GM19328 (cell line): Measurements from ENCODE around the gene SIL1.
"Not testable (repeated sequence)": the region's sequence is repeated elsewhere in the genome, so short reads cannot be mapped to it uniquely, and the experiment has no call there.

ENCODE experiments used
- ATAC-seq: cut with Tn5 transposase; IDR thresholded peaks from one replicate; pipeline ENCODE4 v1.9.1; 2021; ENCODE audit warnings: mild to moderate bottlenecking, moderate library complexity; ENCODE audit not compliant: unreplicated experiment

The SIL1 gene

GRCh38 chr5:139197710-139198669, at the start of gene SIL1:
SIL1 (minus strand) TSS chr5:139198368; CDS start chr5:139127843, 70,525 bp downstream.
- peak; percentile 94 for ATAC-seq

- no peak for ATAC-seq
These were observed 48.2 kb upstream of the SIL1 start for GRCh38 chr5:139246394-139246793.

DNA sequence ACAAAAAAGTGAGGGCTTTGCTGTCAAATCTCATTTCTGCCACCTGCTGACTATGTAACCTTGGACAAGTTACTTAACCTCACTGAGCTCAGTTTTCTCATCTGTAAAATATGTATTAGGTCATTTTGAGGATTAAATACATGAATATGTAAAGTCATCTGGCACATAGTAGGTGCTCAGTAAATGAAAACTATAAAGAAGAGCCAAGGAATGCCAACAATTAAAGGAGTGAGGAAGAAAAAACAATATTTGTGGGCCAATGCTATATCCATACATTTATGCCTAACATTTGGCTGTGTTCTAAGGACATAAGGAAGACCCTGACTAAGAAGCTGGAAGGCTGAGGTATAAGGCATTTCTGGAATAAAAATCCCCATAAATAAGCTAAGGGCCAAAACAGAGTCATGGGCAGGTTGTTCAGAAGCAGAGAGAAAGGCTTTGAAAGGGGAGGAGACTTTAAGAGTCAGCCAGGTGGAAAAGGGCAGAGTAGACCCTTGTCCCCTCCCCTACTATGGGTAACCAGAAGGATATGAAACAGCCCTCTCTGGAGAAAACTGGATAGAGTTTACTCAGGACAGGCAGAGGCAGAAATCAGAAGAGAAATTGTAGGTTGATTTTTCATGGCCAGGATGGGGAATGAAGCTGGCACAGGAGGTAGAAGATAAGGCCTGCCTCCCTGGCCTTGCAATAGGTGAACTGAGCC, 47.6 kb upstream of the SIL1 start:
- no peak for ATAC-seq

DNA sequence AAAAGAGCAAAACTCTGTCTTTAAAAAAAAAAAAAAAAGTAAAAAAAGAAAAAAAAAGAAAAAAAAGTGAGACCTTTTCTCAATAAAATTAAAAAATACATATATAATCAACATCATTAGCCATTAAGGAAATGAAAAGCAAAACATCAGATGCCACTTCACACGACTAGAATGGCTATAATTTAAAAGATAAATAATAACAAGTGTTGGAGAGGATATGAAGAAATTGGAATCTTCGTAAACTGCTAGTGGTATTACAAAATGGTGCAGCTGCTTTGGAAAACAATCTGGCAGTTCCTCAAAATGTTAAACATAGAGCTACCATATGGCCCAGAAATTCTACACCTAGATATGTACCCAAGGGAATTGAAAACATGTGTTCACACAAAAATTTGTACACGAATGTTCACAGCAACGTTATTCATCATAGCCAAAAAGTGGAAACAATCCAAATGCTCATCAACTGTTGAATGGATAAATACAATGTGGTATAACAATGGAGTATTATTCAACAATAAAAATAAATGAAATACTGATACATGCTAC, 45.3 kb upstream of the SIL1 start:
- no peak for ATAC-seq

- ATAC-seq = no peak
These were observed 43.0 kb upstream of the SIL1 start for GRCh38 chr5:139241139-139241538.

DNA sequence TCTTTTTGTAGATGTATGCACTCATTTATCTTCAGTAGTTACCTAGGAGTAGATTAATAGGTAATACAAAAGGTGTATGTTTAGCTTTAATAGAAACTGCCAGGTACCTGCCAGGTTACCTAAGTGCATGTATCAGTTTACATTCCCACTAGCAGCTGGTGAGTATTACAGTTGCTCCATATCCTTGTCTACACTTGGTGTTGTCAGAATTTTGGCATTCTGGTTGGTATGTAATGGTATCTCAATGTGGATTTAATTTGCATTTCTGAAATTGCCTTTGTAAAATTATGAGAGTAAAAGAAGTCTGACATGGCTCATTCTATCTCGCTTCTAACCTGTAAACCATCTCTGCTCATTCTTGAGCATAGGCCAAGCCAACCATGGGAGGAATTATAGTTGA, 38.3 kb upstream of the SIL1 start:
- no peak for ATAC-seq

- no peak for ATAC-seq
These were observed 34.1 kb upstream of the SIL1 start for GRCh38 chr5:139232147-139232724.

DNA sequence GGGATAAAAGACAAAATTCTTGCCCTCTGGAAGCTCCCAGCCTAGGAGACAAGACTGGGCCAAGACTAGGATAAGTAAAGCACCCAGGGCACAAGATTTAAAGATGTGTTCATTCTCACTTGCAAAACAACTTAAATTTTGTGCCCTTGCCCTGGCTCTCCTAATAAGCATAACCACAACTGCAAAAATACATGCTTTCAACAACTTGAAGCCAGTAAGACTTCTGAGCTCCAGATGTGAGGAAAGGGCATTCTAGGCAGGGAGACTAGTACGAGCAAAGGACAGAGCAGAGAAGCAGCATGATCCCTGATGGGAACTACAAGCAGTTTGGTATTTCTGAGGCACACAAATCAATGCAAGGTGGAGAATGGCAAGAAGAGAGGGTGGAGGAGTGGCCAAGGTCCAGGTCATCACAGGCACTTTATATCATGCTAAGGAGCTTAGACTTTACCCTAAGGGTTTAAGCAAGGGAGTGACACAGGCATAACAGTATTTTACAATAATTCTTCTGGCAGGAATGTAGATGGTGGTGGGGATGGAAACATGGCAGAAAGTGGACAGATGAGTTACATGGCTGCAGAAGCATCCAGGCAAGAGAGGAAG, 30.1 kb upstream of the SIL1 start:
- ATAC-seq = no peak

DNA sequence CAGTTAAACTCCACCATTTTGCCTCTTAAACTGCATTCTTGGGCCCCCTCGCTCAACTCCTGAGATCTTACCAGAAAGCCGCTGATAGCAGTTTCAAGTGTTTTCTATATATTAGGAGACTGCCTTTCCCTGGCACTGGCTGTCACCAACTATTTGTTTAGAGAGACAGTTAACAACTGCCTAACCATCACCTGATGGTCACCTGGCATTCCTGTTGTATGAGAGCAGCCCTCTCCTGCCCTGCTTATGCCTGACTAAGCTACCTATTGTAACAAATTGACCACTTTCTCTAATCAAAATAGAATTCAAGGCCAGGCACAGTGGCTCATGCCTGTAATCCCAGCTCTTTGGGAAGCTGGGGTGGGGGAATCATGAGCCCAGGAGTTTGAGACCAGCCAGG, 28.0 kb upstream of the SIL1 start:
- ATAC-seq = no peak

DNA sequence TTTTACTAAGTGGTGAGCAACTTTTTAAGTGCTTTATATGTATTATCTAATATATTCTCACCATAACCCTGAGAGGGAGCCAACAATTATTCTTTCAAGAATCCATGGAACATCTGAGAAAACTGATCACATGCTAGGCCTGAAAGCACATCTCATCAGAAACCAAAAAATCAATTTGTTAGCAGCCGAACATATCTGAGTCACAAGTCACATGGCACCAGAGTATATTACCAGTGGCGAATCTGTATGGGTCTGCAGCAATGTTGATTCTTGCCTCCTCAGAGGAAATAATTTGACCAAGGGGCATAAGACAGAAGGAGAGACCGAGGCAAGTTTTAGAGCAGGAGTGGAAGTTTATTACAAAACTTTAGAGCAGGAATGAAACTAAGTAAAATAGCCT, 25.3 kb upstream of the SIL1 start:
- no peak for ATAC-seq

DNA sequence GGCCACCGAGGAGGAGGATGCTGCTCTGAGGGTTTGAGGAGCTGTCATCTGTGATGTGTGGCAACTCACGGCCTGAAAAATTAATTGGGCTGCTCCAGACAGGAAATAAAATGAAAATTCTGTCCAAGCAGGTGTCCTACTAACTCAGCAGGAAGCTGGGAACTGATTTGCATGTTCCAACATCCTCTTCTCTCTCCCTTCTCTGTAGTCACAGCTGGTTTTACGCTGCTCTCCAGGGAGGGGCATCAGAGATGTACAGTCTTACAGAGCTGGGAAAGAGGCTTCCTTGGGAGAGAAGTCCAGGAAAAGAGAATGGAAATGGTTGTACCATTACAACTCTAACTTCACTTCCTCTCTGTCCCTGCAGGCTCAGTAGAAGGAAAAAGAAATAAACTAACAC, 24.2 kb upstream of the SIL1 start:
- no peak for ATAC-seq

DNA sequence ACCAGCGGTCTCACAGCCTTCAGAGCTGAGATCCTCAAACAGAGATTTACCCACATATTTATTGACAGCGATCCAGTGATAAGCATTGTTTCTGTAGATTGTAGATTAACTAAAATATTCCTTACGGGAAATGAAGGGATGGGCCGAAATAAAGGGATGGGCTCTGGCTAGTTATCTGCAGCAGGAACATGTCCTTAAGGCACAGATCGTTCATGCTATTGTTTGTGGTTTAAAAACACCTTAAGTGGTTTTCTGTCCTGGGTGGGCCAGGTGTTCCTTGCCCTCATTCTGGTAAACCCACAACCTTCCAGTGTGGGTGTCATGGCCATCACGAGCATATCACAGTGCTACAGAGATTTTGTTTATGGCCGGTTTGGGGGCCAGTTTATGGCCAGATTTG, 19.9 kb upstream of the SIL1 start:
- ATAC-seq = not testable (repeated sequence)

DNA sequence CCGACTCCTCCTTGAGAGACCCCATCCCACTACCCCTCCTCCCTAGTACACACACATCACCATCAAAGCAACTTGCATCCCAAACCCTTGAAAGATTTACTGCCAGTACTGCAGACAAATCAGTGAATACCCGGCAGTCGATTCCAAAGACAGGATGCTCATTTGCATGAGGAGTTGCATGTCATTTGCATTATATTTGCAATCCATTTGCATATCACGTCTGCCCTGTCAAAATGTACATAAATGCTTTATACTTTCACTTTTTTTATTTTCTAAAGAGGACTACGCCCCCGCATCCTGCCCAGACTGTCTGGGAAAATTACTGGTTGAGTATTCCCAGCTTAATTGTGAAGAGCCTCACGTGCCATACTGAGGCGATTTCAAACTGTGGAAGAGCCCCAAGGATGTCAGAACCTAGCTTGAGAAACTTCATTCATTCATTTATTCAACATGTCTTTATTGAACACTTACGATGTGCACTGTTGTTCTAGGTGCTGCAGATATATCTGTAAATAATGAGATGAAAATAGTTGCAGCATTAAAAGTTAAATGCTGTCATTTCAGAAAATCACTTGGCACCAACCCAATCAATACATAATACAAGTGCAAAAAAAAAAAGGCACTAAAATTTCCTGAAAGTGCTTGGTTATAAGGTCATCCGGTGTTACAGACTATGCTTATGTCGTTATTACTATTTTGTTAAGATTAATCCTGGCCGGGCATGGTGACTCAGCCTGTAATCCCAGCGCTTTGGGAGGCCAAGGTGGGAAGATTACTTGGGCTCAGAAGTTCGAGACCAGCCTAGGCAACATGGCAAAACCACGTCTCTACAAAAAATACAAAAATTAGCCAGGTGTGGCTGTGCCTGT, 17.2 kb upstream of the SIL1 start:
- ATAC-seq = no peak

DNA sequence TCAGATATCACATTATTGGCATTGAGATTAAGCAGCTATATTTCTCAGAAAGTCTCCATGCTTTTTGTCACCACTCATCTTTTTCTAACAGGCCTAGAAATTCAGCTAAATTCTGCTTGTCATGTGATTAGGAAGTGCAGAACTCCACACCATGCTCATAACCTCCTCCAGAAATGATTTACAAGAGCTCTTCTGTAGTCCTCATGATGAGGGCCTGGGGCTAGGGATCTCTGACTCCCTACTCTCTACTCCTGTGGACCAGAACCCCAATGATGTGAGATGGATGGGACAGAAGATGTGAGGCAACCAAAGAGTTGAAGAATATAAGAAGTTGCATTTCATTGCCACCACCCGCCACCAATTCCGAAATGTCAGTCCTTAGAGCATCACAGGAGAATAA, 16.5 kb upstream of the SIL1 start:
- no peak for ATAC-seq

- ATAC-seq = no peak
These were observed 14.7 kb upstream of the SIL1 start for GRCh38 chr5:139212906-139213305.

DNA sequence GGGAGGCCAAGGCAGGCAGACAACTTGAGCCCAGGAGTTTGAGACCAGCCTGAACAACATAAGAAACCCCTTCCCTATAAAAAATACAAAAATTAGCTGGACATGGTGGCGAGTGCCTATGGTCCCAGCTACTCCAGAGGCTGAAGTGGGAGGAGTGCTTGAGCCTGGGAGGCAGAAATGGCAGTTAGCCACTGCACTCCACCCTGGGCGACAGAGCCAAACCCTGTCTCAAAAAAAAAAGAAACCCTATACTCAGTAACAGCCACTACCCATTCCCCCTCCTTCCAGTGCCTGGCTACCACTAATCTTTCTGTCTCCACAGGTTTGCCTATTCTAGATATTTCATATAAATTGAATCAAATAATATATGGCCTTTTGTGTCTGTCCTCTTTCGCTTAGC, 14.3 kb upstream of the SIL1 start:
- ATAC-seq = no peak

DNA sequence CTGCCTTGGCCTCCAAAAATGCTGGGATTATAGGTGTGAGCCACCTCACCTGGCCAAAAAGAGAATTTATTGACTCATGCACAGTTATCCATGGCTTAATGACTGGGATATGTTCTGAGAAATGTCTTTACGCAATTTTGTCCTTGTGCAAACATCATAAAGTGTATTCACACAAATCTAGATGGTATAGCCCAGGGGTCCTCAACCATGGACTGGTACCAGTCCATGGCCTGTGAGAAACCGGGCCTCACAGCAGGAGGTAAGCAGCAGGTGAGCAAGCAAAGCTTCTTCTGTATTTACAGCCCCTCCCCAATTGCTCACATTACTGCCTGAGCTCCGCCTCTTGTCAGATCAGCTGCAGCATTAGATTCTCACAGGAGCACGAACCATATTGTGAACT, 12.4 kb upstream of the SIL1 start:
- no peak for ATAC-seq

- no peak for ATAC-seq
These were observed 9.3 kb upstream of the SIL1 start for GRCh38 chr5:139207297-139208000.

DNA sequence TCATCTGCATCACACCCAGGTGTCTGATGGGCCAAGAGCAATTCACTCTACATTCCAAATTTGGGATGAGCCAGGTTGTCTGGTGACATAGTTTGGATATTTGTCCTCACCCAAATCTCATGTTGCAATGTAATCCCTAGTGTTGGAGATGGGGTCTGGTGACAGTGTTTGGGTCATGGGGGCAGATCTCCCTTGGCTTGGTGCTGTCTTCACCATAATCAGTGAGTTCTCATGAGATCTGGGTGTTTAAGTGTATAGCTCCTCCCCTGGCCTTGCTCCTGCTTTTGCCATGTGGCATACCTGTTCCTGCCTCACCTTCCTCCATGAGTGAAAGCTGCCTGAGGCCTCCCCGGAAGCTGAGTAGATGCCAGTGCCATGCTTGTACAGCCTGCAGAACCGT, 7.4 kb upstream of the SIL1 start:
- no peak for ATAC-seq

DNA sequence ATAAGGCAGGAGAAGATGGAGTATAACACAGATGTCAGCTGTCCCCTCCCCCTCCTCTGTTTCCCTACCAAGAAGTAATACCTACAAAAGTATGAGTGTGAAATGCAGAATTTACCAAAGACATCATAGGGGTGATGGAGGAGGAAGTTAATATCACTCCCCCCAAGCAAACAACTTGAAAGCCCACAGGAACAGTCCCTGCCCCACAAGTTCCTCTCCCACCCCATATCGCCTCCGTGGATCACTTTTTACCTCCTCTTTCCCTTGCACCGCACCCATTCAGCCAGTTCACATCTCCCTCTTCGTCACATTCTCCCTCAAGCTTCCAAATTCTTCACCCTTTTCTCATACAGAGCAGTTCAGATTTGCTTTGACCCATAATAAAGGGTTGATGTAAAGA, 7.0 kb upstream of the SIL1 start:
- ATAC-seq = no peak
